GM23338 (cell line): Measurements from ENCODE around the gene ZC3H13. TPM values are rescaled to one million over a fixed set of nuclear protein-coding genes. Genes with fewer than 3 reads are reported as not detected.

Experiments
- ATAC-seq: fragments of 200-7000 bp; cut with Tn5 transposase; 3 replicates; pipeline ENCODE4 v1.9.1; 2020
- DNase-seq: peaks from one replicate; pipeline ENCODE4 v3.0.0-alpha.2; 2015; ENCODE audit warnings: low spot score
- H2AFZ ChIP-seq: fragments of 200-600 bp; sonication (generic); 2 replicates; pipeline ENCODE4 v1.8.0; 2016; ENCODE audit warnings: antibody characterized with exemption, mild to moderate bottlenecking, moderate library complexity
- H3F3A ChIP-seq: fragments of 200-600 bp; sonication (generic); replicated peaks from 2 replicates; pipeline ENCODE4 v1.8.0; 2017; ENCODE audit warnings: antibody characterized with exemption, mixed run types, low read depth
- H3K27ac ChIP-seq: fragments of 200-600 bp; sonication (generic); 2 replicates; pipeline ENCODE4 v1.6.1; 2016; ENCODE audit warnings: low read depth
- H3K27me3 ChIP-seq: fragments of 200-600 bp; sonication (generic); 2 replicates; pipeline ENCODE4 v1.8.0; 2016; ENCODE audit warnings: mild to moderate bottlenecking, mixed run types, moderate library complexity; ENCODE audit not compliant: insufficient read depth
- H3K36me3 ChIP-seq: fragments of 200-600 bp; sonication (generic); 2 replicates; pipeline ENCODE4 v1.8.0; 2016; ENCODE audit warnings: mild to moderate bottlenecking; ENCODE audit not compliant: insufficient read depth
- H3K4me1 ChIP-seq: fragments of 200-600 bp; sonication (generic); 2 replicates; pipeline ENCODE4 v1.8.0; 2016; ENCODE audit warnings: mild to moderate bottlenecking, moderate library complexity; ENCODE audit not compliant: insufficient read depth
- H3K4me2 ChIP-seq: fragments of 200-600 bp; sonication (generic); 2 replicates; pipeline ENCODE4 v1.7.1; 2017; ENCODE audit warnings: mixed run types
- H3K4me3 ChIP-seq: fragments of 200-600 bp; sonication (generic); 2 replicates; pipeline ENCODE4 v1.6.1; 2016; ENCODE audit warnings: mixed run types
- H3K79me2 ChIP-seq: fragments of 200-600 bp; sonication (generic); replicated peaks from 2 replicates; pipeline ENCODE4 v1.8.0; 2017; ENCODE audit warnings: mild to moderate bottlenecking; ENCODE audit not compliant: insufficient read depth
- H3K9me2 ChIP-seq: fragments of 200-600 bp; sonication (generic); 2 replicates; pipeline ENCODE4 v1.8.0; 2017; ENCODE audit not compliant: insufficient read depth
- H4K20me1 ChIP-seq: fragments of 200-600 bp; sonication (generic); replicated peaks from 2 replicates; pipeline ENCODE4 v1.8.0; 2017; ENCODE audit warnings: mild to moderate bottlenecking; ENCODE audit not compliant: insufficient read depth
- H3K27ac Mint-ChIP-seq: 2 replicates; pipeline ENCODE4 v1.8.0; 2020; ENCODE audit warnings: inconsistent platforms, mild to moderate bottlenecking, moderate library complexity, mixed read lengths
- H3K27me3 Mint-ChIP-seq: 3 replicates; pipeline ENCODE4 v1.8.0; 2022; ENCODE audit warnings: low read depth, mild to moderate bottlenecking, moderate library complexity, mixed read lengths, inconsistent platforms; ENCODE audit not compliant: insufficient read depth, poor library complexity
- H3K36me3 Mint-ChIP-seq: 3 replicates; pipeline ENCODE4 v1.8.0; 2021; ENCODE audit warnings: low read depth, mild to moderate bottlenecking, inconsistent platforms, moderate library complexity, mixed read lengths
- H3K4me1 Mint-ChIP-seq: 3 replicates; pipeline ENCODE4 v1.8.0; 2020; ENCODE audit warnings: mild to moderate bottlenecking, inconsistent platforms, mixed read lengths
- H3K4me3 Mint-ChIP-seq: 3 replicates; pipeline ENCODE4 v1.8.0; 2021; ENCODE audit warnings: moderate library complexity, mild to moderate bottlenecking, inconsistent platforms, mixed read lengths
- H3K9me3 Mint-ChIP-seq: 3 replicates; pipeline ENCODE4 v1.8.0; 2020; ENCODE audit warnings: moderate library complexity, mild to moderate bottlenecking, inconsistent platforms, mixed read lengths
- CREB1 ChIP-seq: fragments of 250-450 bp; sonication (Bioruptor Pico); IDR thresholded peaks from 2 replicates; pipeline ENCODE4 v1.5.0; 2020; ENCODE audit warnings: low read depth, mild to moderate bottlenecking, moderate library complexity
- EZH2 ChIP-seq: fragments of 200-600 bp; sonication (generic); IDR thresholded peaks from one replicate; pipeline ENCODE4 v1.8.0; 2017; ENCODE audit warnings: antibody characterized with exemption, mild to moderate bottlenecking, low read depth; ENCODE audit not compliant: unreplicated experiment
- EZH2phosphoT487 ChIP-seq: fragments of 200-600 bp; sonication (generic); IDR thresholded peaks from one replicate; pipeline ENCODE4 v1.8.1; 2018; ENCODE audit warnings: antibody characterized with exemption; ENCODE audit not compliant: unreplicated experiment
- JUNB ChIP-seq: IDR thresholded peaks from one replicate; pipeline ENCODE4 v1.6.1; 2016; ENCODE audit warnings: antibody characterized with exemption; ENCODE audit not compliant: unreplicated experiment
- NANOG ChIP-seq: IDR thresholded peaks from 2 replicates; pipeline ENCODE4 v1.6.1; 2016; ENCODE audit warnings: antibody characterized with exemption, borderline replicate concordance
- POLR2AphosphoS5 ChIP-seq: IDR thresholded peaks from 2 replicates; pipeline ENCODE4 v1.6.1; 2016; ENCODE audit warnings: antibody characterized with exemption, low read depth
- ZNF114 ChIP-seq: fragments of 250-450 bp; sonication (Bioruptor Pico); IDR thresholded peaks from 2 replicates; pipeline ENCODE4 v1.5.0; 2020; ENCODE audit warnings: mild to moderate bottlenecking, moderate library complexity
- ZNF331 ChIP-seq: fragments of 250-450 bp; sonication (Bioruptor Pico); IDR thresholded peaks from 2 replicates; pipeline ENCODE4 v1.5.0; 2020; ENCODE audit warnings: low read depth, mild to moderate bottlenecking, moderate library complexity
- polyA plus RNA-seq: library from polyadenylated mRNA; unstranded; fragments of >200 nt; fragmentation: Nextera tagmentation; extraction: Ambion mirVana; gene quantifications from 2 replicates; pipeline ENCODE4 v1.2.1, GENCODE V29; 2016
- total RNA-seq: library from RNA; depleted of rRNA; stranded (reverse); fragments of >200 nt; shearing (Covaris generic); gene quantifications from 2 replicates; pipeline ENCODE4 v1.2.3, GENCODE V29; 2014
- TF ChIP-seq, protein P1 (sequence below): IDR thresholded peaks from 2 replicates; pipeline ENCODE4 v1.6.1; 2016; ENCODE audit warnings: antibody characterized with exemption
- TF ChIP-seq, protein P2 (sequence below): IDR thresholded peaks from one replicate; pipeline ENCODE4 v1.6.1; 2018; ENCODE audit warnings: antibody characterized with exemption; ENCODE audit not compliant: unreplicated experiment
- TF ChIP-seq, protein P3 (sequence below), 2 experiments: fragments of 200-600 bp in 1 of 2; sonication (generic) in 1 of 2; conservative IDR thresholded peaks; 2 replicates each; pipeline versions ENCODE4 v1.5.1 to v1.6.1; 2016 to 2017; ENCODE audit warnings: antibody characterized with exemption in 2 of 2, low read depth in 2 of 2, mild to moderate bottlenecking in 2 of 2, moderate library complexity in 1 of 2

Gene ZC3H13
- total and polyA plus RNA-seq, 2 experiments from 2014 or later, result 39.6 to 125 TPM

DNA sequence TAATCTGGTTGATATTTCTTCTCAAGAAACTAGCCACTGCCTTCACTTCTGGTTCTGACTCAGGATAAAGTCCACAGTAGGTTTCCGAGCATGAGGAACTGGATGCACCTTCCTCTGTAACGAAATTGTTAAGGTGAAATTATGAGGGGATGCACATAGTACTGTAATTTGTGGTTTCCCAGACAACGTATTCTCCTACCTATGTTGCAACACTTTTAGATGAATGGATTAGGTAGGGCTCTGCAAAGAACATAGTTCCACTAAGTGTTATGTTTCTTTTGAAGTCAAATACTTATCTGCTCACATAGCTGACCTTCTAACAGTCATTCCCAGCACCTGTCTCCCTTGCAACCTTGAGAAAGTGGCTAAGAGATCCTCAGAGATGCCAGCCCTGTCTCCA lies 5.7 kb upstream of the ZC3H13 start:
- Mint-ChIP-seq H3K27ac (no peak overlapping the region), H3K9me3 (no peaks in the 10 kb centered on the region), H3K27me3 (no peaks in the 10 kb centered on the region), H3K4me1 (peaks cover 5% of the 10 kb centered on the region; the same call in 1 of the 3 replicates), H3K36me3 (no peaks in the 10 kb centered on the region), H3K4me3 (no peak overlapping the region)
- no peaks in the 10 kb centered on the region for H3K79me2 ChIP-seq
- no peaks in the 10 kb centered on the region for H3F3A ChIP-seq
- no peaks in the 10 kb centered on the region for H3K4me1 ChIP-seq
- no peak overlapping the region for H3K4me2 ChIP-seq
- H3K27ac ChIP-seq, result no peak overlapping the region
- H2AFZ ChIP-seq, result no peak overlapping the region
- no peaks in the 10 kb centered on the region for H4K20me1 ChIP-seq
- ATAC-seq, result no peak
- H3K36me3 ChIP-seq, result no peaks in the 10 kb centered on the region
- no peak overlapping the region for H3K4me3 ChIP-seq
- TF ChIP-seq ZNF114, result no peak
- no peak for TF ChIP-seq NANOG
- TF ChIP-seq, protein P1, sequence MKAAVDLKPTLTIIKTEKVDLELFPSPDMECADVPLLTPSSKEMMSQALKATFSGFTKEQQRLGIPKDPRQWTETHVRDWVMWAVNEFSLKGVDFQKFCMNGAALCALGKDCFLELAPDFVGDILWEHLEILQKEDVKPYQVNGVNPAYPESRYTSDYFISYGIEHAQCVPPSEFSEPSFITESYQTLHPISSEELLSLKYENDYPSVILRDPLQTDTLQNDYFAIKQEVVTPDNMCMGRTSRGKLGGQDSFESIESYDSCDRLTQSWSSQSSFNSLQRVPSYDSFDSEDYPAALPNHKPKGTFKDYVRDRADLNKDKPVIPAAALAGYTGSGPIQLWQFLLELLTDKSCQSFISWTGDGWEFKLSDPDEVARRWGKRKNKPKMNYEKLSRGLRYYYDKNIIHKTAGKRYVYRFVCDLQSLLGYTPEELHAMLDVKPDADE, result no peak
- TF ChIP-seq EZH2phosphoT487, result no peak
- TF ChIP-seq CREB1, result no peak
- TF ChIP-seq EZH2, result no peak
- TF ChIP-seq POLR2AphosphoS5, result no peak
- no peaks in the 10 kb centered on the region for H3K9me2 ChIP-seq
- H3K27me3 ChIP-seq, result no peaks in the 10 kb centered on the region
- no peak for DNase-seq

DNA sequence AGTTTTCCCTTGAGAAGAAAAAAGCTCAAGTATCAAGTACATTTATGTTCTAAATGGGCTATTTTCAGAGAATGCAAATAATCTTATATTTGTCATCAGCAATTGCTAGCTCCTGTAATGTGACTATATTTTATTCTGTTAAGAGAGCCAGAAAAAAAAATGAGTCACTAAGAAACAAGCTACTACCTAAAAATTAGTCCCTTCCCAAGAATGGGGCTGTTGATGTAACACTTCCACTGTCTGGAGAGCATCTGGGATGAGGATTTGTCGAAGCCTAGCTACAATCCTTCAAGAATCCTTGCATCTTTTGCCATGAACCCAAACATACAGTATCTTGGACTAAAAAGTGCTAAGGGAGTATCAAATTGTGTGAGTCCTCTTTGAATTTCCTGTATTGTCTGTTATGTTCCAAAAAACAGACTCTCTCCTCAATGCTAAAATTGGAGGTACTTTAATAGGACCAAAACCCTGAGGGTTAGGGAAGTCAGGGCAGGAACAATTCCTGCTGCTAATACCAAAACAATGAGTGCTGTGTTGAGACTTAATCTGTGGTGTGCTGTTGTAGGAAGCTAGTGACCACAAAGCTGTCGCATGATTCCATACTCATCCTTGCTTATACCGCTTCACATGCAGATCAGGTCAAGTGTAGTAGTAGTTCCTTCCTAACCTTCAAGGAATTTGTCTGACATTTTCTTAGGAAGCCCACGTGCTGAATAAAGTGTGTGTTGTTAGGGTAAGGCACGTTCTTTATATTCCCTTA lies 4.9 kb upstream of the ZC3H13 start:
- Histone ChIP-seq H3K4me3 (no peak overlapping the region), H3K4me1 (no peaks in the 10 kb centered on the region), H3K27me3 (no peaks in the 10 kb centered on the region), H4K20me1 (no peaks in the 10 kb centered on the region), H3K9me2 (no peaks in the 10 kb centered on the region), H3K79me2 (no peaks in the 10 kb centered on the region), H3K4me2 (no peak overlapping the region), H3F3A (no peaks in the 10 kb centered on the region), H2AFZ (no peak overlapping the region), H3K36me3 (no peaks in the 10 kb centered on the region), H3K27ac (no peak overlapping the region)
- no peaks in the 10 kb centered on the region for H3K9me3 Mint-ChIP-seq
- no peak overlapping the region for H3K4me3 Mint-ChIP-seq
- H3K36me3 Mint-ChIP-seq, result no peaks in the 10 kb centered on the region
- DNase-seq (no peak), ATAC-seq (no peak)
- no peaks in the 10 kb centered on the region for H3K27me3 Mint-ChIP-seq
- H3K27ac Mint-ChIP-seq, result no peak overlapping the region
- peaks cover 5% of the 10 kb centered on the region; the same call in 1 of the 3 replicates for H3K4me1 Mint-ChIP-seq
- TF ChIP-seq EZH2, result no peak
- TF ChIP-seq ZNF331 (CRISPR knock-in tag), result no peak
- no peak for TF ChIP-seq JUNB
- no peak for TF ChIP-seq ZNF114
- TF ChIP-seq NANOG, result no peak
- TF ChIP-seq, protein P2, sequence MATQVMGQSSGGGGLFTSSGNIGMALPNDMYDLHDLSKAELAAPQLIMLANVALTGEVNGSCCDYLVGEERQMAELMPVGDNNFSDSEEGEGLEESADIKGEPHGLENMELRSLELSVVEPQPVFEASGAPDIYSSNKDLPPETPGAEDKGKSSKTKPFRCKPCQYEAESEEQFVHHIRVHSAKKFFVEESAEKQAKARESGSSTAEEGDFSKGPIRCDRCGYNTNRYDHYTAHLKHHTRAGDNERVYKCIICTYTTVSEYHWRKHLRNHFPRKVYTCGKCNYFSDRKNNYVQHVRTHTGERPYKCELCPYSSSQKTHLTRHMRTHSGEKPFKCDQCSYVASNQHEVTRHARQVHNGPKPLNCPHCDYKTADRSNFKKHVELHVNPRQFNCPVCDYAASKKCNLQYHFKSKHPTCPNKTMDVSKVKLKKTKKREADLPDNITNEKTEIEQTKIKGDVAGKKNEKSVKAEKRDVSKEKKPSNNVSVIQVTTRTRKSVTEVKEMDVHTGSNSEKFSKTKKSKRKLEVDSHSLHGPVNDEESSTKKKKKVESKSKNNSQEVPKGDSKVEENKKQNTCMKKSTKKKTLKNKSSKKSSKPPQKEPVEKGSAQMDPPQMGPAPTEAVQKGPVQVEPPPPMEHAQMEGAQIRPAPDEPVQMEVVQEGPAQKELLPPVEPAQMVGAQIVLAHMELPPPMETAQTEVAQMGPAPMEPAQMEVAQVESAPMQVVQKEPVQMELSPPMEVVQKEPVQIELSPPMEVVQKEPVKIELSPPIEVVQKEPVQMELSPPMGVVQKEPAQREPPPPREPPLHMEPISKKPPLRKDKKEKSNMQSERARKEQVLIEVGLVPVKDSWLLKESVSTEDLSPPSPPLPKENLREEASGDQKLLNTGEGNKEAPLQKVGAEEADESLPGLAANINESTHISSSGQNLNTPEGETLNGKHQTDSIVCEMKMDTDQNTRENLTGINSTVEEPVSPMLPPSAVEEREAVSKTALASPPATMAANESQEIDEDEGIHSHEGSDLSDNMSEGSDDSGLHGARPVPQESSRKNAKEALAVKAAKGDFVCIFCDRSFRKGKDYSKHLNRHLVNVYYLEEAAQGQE, result no peak
- TF ChIP-seq, protein P1, result no peak
- no peak for TF ChIP-seq CREB1
- TF ChIP-seq, protein P3, sequence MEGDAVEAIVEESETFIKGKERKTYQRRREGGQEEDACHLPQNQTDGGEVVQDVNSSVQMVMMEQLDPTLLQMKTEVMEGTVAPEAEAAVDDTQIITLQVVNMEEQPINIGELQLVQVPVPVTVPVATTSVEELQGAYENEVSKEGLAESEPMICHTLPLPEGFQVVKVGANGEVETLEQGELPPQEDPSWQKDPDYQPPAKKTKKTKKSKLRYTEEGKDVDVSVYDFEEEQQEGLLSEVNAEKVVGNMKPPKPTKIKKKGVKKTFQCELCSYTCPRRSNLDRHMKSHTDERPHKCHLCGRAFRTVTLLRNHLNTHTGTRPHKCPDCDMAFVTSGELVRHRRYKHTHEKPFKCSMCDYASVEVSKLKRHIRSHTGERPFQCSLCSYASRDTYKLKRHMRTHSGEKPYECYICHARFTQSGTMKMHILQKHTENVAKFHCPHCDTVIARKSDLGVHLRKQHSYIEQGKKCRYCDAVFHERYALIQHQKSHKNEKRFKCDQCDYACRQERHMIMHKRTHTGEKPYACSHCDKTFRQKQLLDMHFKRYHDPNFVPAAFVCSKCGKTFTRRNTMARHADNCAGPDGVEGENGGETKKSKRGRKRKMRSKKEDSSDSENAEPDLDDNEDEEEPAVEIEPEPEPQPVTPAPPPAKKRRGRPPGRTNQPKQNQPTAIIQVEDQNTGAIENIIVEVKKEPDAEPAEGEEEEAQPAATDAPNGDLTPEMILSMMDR (conservative IDR thresholded peaks at IDR 0.05; ENCODE audit: low read depth in 2 of 2), result no peak
- no peak for TF ChIP-seq EZH2phosphoT487
- no peak for TF ChIP-seq POLR2AphosphoS5
